Middle frontal gyrus (tissue), 1 donor: Measurements from ENCODE around the gene MICALL1.

ENCODE experiments used
- DNase-seq: peaks from one replicate; pipeline ENCODE4 v3.0.0-alpha.2; 2015; ENCODE audit warnings: low spot score; ENCODE audit errors: extremely low spot score

MICALL1 gene

GRCh38 chr22:37905534-37906363 lies at the start of gene MICALL1:
Gene MICALL1, plus strand, starts transcription at chr22:37906297. Its CDS starts 126 bp downstream, at chr22:37906423.
- no peak for DNase-seq

DNA sequence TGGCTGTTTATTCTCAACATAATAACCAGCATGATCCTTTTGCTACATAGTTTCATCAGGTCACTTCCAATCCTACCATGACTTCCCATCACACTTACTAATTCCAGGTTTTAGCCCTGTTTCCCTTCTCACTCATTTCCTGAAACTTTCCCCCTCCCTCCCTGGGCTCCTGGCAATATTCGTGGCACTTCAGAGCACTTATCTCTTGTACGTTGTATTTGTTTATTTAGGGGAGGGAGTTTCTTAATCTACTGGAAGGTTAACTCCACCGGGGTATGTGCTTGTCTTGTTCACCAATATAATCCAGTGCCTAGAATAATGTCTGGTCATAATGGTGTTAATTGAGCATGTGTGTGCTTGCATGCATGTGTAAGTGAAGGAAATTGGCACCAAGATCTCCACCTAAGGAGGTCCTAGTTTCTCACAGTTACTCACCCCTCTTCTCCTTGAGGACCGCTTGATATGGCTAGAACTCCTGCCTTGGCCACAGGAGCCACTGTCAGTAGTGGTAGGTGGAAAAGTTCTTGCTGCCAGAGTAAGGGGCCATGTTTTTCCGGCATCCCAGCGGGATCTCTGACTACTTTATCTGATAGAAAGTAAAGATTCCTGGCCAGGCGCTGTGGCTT lies 45.2 kb upstream of the MICALL1 start:
- DNase-seq: no peak

DNA sequence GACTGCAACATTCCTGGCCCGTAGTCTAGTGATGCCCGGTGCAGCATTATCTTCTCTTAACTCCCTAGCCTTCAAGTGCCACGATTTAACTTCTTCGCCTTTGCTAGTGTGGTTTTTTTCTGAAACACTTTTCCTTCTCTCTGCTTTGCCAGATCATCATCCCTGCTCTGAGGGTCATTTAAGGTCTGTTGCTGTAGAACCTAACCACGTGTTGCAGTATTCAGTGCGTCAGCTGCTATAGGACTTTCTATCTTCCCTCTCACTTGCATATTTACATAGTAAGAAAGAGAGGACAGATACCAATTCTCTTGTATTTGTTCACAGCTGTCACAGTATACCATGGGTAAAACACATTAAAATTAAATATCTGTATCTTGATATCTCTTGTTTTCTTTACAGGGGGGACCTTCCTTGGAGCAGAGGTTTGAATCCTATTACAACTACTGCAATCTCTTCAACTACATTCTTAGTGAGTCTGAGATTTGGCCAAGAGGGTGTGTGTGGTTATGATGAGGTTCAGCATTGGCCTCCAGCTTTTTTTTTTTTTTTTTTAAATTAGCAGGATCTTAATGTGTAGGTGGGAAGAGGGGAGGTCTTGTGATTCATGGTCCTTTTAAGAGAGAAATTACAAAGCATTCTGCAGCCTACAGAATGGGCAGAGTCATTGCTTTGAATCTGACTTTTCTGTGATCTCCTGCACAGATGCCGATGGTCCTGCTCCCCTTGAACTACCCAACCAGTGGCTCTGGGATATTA lies 43.3 kb upstream of the MICALL1 start:
- DNase-seq: no peak

DNA sequence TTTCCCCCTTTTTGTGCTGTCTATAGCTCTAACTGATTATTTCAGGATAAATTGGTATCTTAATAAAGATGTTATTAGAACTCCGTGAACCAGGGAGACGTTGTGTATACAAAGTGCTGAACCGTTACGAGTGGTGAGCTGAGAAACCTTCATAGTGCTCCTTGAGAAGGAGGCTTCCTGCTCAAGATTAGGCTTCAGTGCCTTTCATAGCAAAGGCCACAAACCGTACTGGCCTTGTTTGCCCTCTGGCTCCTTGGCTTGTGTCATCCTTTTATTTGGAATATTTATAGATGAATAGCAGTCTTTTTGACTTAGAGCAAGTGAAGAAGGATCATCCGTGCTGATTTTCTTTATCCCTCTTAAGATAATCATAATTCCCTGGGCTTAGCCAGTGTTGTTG lies 40.6 kb upstream of the MICALL1 start:
- DNase-seq: no peak

DNA sequence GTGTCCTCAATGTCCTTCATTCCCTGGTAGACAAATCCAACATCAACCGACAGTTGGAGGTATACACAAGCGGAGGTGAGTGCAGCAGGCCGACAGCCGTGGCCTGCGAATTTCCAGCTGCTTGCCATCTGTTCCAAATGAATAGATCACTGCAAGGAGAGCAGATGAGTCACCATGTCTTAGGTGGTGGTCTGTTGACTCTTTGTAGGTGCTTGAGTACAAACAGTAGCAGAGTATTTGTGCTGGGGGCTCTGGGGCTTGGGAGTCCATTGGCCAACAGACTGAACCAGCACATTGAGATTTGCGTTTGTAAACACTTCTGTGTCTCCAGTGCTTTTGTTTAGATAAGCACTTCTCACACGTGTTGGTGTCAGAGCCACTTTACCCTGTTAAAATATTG lies 35.8 kb upstream of the MICALL1 start:
- DNase-seq: no peak

GRCh38 chr22:37880668-37881440 lies 25.2 kb upstream of the MICALL1 start:
- DNase-seq: no peak

- no peak for DNase-seq
These were observed 21.7 kb upstream of the MICALL1 start for GRCh38 chr22:37884420-37884819.

DNA sequence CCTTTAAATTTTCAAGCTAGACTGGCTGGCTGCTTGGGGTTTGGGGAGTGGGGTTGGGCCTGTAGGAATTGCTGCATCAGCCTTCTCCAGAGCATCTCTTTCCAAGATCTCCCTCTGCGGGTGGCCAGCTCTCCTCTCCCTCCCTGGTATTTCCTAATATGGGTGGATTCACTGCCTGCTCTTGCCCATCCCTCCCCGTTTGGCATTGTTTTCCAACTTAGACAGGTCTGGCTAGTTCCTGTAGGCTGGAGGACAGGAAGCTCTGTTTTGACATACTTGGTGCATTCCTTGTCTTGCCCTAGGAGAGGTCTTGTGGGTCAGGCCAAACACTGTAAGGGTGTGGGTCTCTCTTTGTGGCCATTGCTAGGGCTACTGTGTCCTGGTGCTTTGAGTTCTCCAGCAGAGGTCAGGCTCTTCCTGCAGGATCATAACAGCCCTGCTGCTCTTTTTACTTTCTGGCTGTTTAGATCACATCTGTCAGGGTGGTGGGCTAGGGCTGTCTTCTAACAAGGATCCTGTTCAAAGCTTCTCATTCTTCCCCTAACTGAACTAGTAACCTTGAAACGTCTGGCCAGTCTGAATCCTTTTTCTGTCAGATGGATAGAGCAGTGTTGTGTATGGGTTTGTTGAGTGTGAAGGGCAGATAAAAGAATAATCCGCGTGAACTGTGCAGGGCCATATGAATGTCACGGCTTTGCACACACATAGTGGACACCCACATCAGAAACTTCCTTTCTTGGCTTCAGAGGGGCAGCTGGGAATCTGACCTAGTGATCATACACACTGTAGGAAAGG lies 18.3 kb upstream of the MICALL1 start:
- DNase-seq: no peak

DNA sequence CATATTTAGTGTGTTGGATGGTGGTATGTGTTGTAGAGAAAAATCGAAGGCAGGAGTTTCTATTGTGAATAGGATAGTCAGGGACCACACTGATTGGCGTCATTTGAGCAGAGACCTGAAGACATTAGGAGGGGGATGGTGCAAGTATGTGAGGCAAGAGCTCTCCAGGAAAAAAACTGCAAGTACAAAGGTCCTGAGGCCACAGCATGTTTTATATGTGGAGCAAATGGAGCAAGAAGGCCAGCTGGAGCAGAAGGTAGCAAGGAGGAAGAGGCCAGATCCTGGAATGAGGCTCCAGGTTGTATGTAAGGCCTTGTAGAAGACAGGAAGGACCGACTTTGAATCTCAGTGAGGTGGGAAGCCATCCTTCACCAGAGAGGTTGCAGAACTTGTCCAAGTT lies 14.2 kb upstream of the MICALL1 start:
- no peak for DNase-seq

- peak; percentile 75 for DNase-seq
These were observed 13.3 kb upstream of the MICALL1 start for GRCh38 chr22:37892566-37893335.

DNA sequence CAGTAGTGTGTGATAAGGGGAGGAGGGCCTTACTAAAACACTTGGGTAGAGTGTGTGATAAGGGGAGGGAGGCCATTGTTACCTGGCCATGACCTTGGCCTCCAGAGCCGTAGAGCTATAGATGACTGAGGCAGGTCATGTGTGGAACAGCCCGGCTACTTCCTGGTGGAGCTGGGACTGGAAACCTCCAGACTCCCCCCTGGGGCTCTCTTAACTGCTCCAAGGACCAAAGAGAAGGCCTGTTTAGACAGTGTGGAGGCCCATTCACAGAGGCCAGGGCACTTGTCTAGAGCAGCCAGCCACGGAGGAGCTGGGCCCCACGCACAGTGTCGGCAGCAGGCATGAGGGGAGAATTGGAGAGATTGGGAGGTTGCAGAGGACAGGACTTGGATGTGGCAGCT lies 12.5 kb upstream of the MICALL1 start:
- DNase-seq: no peak

- DNase-seq: no peak
These were observed 11.0 kb upstream of the MICALL1 start for GRCh38 chr22:37894939-37895670.

DNA sequence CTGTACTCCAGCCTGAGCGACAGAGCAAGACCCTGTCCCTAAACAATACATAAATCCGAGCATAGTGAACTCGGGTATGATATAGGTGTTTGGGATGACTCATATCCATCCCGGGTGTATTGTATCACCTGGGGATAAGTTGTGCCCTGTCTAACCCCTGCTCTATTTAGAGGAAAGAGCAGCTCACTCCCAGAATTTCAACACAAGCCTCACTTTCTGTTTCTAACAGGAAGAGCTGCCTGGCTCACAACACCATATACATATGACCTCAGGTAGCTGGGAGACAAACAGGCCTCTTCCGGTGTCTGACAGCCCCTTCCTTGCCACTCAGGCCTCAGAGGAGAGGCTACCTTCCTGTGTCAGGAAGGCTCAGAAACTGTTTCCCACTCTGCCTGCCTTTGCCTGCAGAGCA lies 9.9 kb upstream of the MICALL1 start:
- DNase-seq: no peak

GRCh38 chr22:37896939-37897338 lies 9.2 kb upstream of the MICALL1 start:
- no peak for DNase-seq

- no peak for DNase-seq
These were observed 8.3 kb upstream of the MICALL1 start for GRCh38 chr22:37897807-37898206.

GRCh38 chr22:37898441-37899181 lies 7.5 kb upstream of the MICALL1 start:
- no peak for DNase-seq

DNA sequence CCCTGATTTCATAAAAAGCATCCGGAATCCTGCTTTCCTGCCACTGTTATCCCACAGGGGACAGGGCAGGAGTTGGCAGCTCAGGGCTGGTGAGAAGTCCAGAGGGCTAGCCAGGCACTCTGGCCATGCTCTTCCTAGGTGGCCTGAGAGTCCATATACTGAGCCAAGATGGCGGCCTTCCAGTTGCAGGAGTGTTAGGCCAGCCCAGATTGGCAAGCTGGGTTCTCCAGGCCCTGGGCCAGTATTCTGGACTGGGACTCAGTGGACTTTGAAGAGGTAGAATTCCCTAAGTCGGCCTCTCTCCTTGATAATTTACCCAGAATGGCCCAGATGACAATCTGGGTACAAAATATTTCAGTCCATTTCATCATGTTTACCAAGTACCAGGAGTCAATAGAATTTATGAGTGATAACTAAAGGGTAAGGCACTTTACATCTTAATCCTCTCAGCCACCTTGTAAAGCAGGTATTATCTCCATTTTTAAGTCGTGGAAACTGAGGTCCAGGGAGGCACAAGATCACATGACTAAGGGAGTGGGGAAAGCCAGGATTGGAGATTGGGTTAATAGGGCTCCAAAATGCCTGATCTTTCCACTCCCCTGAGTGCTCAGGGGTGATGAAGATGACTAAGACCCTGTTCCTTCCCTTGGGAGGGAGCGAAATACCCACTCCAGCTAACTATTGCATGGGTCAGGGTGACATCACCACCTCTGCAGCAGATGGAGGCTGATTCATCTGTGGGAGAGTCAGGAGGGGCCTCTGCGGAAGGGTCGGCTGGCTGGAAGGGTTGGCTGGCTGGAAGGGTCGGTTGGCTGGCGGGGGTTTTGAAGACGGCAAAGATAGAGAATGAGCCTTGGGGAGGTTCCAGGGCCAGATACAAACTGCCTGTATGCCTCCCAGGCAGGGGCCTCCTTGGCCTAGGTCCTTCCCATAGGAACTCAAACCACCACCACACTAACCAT lies 1.2 kb upstream of the MICALL1 start:
- no peak for DNase-seq
